Measurements from ENCODE around the gene ERBB4.

GRCh38 chr2:212173756-212174510 is 364.7 kb downstream of the ERBB4 start:
- no peak for TF ChIP-seq CTCF (IDR thresholded peaks at IDR 0.05)
- TF ChIP-seq POLR2A (IDR thresholded peaks at IDR 0.05) = no peak

Data from lower leg skin (tissue), 3 donors.